A549 (cell line): ENCODE measurements around the gene RFESD. TPM values are rescaled to one million over a fixed set of nuclear protein-coding genes. Genes with fewer than 3 reads are reported as not detected.

Experiments used
- ATAC-seq, 2 experiments: fragments of 200-7000 bp in 1 of 2; fragments of >200 bp in 1 of 2; cut with Nextera tagmentation in 1 of 2; cut with Tn5 transposase in 1 of 2; 3 replicates each; pipeline versions ENCODE4 v1.8.0 to v1.9.1; 2018 to 2020; ENCODE audit warnings: mild to moderate bottlenecking in 1 of 2, moderate library complexity in 1 of 2
- CTCF ChIA-PET: fragments of 300-600 bp; sonication (Branson Sonifier 250); formaldehyde crosslinking; extraction: SDS; loops from one replicate; lab custom pipeline; 2021; ENCODE audit warnings: antibody characterized with exemption, inconsistent platforms; lab: Yijun Ruan, JAX
- POLR2A ChIA-PET: fragments of 350-600 bp; formaldehyde crosslinking; extraction: SDS; loops from one replicate; lab custom pipeline; 2021; ENCODE audit warnings: antibody characterized with exemption, inconsistent platforms; lab: Yijun Ruan, JAX
- DNase-seq, 2 experiments: peaks; one replicate each; pipeline versions ENCODE4 v3.0.0 to v3.0.0-alpha.2; 2011 to 2016; ENCODE audit warnings: low read depth in 1 of 2, low spot score in 1 of 2
- FAIRE-seq: peaks from 2 replicates; lab custom pipeline; 2011; peaks lifted over from hg19 to GRCh38; lab: Jason Lieb, UNC
- H3K27ac ChIP-seq, 2 experiments: fragments of >200 bp; sonication (Bioruptor Twin); formaldehyde crosslinking; 3 replicates each; pipeline ENCODE4 v1.5.1; 2016 to 2017
- H3K4me1 ChIP-seq: fragments of >200 bp; sonication (Bioruptor Twin); formaldehyde crosslinking; 3 replicates; pipeline ENCODE4 v1.6.1; 2016
- H3K4me2 ChIP-seq: fragments of >200 bp; sonication (Bioruptor Twin); formaldehyde crosslinking; 3 replicates; pipeline ENCODE4 v1.6.1; 2016
- H3K4me3 ChIP-seq: fragments of >200 bp; sonication (Bioruptor Twin); formaldehyde crosslinking; 3 replicates; pipeline ENCODE4 v1.5.1; 2016
- H3K9me3 ChIP-seq: fragments of >200 bp; sonication (Bioruptor Twin); formaldehyde crosslinking; 3 replicates; pipeline ENCODE4 v1.6.1; 2016
- CBX8 ChIP-seq: fragments of 200-600 bp; sonication (generic); IDR thresholded peaks from 2 replicates; pipeline ENCODE4 v1.6.1; 2016
- CEBPB ChIP-seq, 2 experiments: fragments of >200 bp in 1 of 2; sonication (Bioruptor Twin) in 1 of 2; formaldehyde crosslinking in 1 of 2; IDR thresholded peaks; 2 replicates each; pipeline ENCODE4 v1.6.1; 2012 to 2016
- EHF ChIP-seq: fragments of 250-450 bp; sonication (Bioruptor Pico); IDR thresholded peaks from 2 replicates; pipeline ENCODE4 v1.5.0; 2020; ENCODE audit warnings: mild to moderate bottlenecking
- EP300 ChIP-seq, 2 experiments: fragments of >200 bp; sonication (Bioruptor Twin); formaldehyde crosslinking; IDR thresholded peaks; 2 replicates in 1 of 2; 3 replicates in 1 of 2; pipeline ENCODE4 v1.6.1; 2016 to 2017
- ESRRA ChIP-seq: fragments of 150-350 bp; IDR thresholded peaks from 2 replicates; pipeline ENCODE4 v1.6.1; 2014; ENCODE audit warnings: mild to moderate bottlenecking, low read length, borderline replicate concordance
- FOSB ChIP-seq: fragments of 250-450 bp; sonication (Bioruptor Pico); IDR thresholded peaks from 2 replicates; pipeline ENCODE4 v1.5.0; 2020; ENCODE audit warnings: mild to moderate bottlenecking, moderate library complexity
- KDM1A ChIP-seq: fragments of 200-600 bp; sonication (generic); IDR thresholded peaks from 2 replicates; pipeline ENCODE4 v1.6.1; 2016; ENCODE audit warnings: low read depth, mild to moderate bottlenecking
- MAFK ChIP-seq: fragments of 450-650 bp; IDR thresholded peaks from 2 replicates; pipeline ENCODE4 v1.6.1; 2014; ENCODE audit not compliant: partially characterized antibody
- NFE2L2 ChIP-seq: fragments of 150-350 bp; conservative IDR thresholded peaks from 2 replicates; pipeline ENCODE4 v1.6.1; 2014; ENCODE audit warnings: low read length
- RCOR1 ChIP-seq: fragments of 150-350 bp; IDR thresholded peaks from 2 replicates; pipeline ENCODE4 v1.6.1; 2014; ENCODE audit warnings: antibody characterized with exemption, low read length, low read depth
- RNF2 ChIP-seq: fragments of 200-600 bp; sonication (generic); IDR thresholded peaks from 2 replicates; pipeline ENCODE4 v1.6.1; 2016; ENCODE audit warnings: low read depth, mild to moderate bottlenecking, antibody characterized with exemption, moderate library complexity, borderline replicate concordance
- TFCP2L1 ChIP-seq: fragments of 250-450 bp; sonication (Bioruptor Pico); IDR thresholded peaks from 2 replicates; pipeline ENCODE4 v1.5.0; 2021; ENCODE audit warnings: mild to moderate bottlenecking
- TP53 ChIP-seq: fragments of 250-450 bp; sonication (Bioruptor Pico); IDR thresholded peaks from 2 replicates; pipeline ENCODE4 v1.5.0; 2021; ENCODE audit warnings: mild to moderate bottlenecking, moderate library complexity
- ZFP36 ChIP-seq: fragments of 450-650 bp; IDR thresholded peaks from 2 replicates; pipeline ENCODE4 v1.6.1; 2014; ENCODE audit warnings: borderline replicate concordance; ENCODE audit not compliant: partially characterized antibody
- WGBS: methylation state at CpG from one replicate; pipeline ENCODE4 v1.1.6; 2017; ENCODE audit errors: missing lambda C conversion rate; 5-methylcytosine and 5-hydroxymethylcytosine counted together
- polyA plus RNA-seq, 4 experiments: library from polyadenylated mRNA; depleted of rRNA in 3 of 4; stranded (reverse); fragments of >200 nt; fragmentation: RNase III in 1 of 4; extraction: RNeasy Plus Mini Kit Qiagen cat#74134 plus additional on column Dnase treatment in 1 of 4; gene quantifications; 2 replicates in 3 of 4; 3 replicates in 1 of 4; pipeline ENCODE4 v1.2.3, GENCODE V29; 2011 to 2017
- TF ChIP-seq, protein P1 (sequence below): fragments of 250-450 bp; sonication (Bioruptor Pico); IDR thresholded peaks from 2 replicates; pipeline ENCODE4 v1.5.0; 2021; ENCODE audit warnings: mild to moderate bottlenecking, moderate library complexity, borderline replicate concordance
- TF ChIP-seq, protein P2 (sequence below): fragments of >200 bp; sonication (Bioruptor Twin); formaldehyde crosslinking; IDR thresholded peaks from 3 replicates; pipeline ENCODE4 v1.5.1; 2016
- TF ChIP-seq, protein P3 (sequence below): fragments of 250-450 bp; sonication (Bioruptor Pico); IDR thresholded peaks from 2 replicates; pipeline ENCODE4 v1.5.0; 2020; ENCODE audit warnings: low read depth, mild to moderate bottlenecking, moderate library complexity

The RFESD gene
- polyA plus RNA-seq, 2 of the 4 experiments (the other 2 are of a cell fraction): 1.6 to 5.4 TPM

DNA sequence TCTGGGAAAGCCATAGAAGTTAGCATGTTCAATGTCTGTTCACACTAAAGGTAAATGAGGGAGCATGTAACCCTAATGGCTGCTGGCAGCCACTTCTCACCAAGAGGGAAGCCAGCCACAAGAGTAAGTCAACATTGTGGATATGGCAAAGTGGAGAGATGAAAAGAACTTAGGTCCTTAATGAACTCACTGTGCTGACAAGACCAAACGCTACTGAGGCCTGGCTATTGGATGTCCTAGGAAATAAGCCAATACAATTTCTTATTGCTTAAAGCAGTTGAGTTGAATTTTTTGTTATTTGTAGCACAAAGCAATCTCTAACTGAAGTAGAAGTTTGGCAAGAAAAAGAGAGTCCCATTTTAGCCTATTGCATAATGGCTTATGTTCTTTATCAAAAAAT is 19.9 kb upstream of the RFESD start:
- no peak overlapping the region for H3K27ac ChIP-seq
- no peaks in the 10 kb centered on the region for H3K9me3 ChIP-seq
- FAIRE-seq (no peak), ATAC-seq (no peak), DNase-seq (no peak)
- H3K4me3 ChIP-seq: no peak overlapping the region
- POLR2A ChIA-PET: no interaction called here
- peaks cover 9% of the 10 kb centered on the region; the same call in 2 of the 3 replicates for H3K4me1 ChIP-seq
- TF ChIP-seq NFE2L2 (no peak), CBX8 (no peak)
- WGBS: 85% methylated on average over 1 of the region's 1 CpG
- H3K4me2 ChIP-seq: no peak overlapping the region
- CTCF ChIA-PET: no interaction called here

DNA sequence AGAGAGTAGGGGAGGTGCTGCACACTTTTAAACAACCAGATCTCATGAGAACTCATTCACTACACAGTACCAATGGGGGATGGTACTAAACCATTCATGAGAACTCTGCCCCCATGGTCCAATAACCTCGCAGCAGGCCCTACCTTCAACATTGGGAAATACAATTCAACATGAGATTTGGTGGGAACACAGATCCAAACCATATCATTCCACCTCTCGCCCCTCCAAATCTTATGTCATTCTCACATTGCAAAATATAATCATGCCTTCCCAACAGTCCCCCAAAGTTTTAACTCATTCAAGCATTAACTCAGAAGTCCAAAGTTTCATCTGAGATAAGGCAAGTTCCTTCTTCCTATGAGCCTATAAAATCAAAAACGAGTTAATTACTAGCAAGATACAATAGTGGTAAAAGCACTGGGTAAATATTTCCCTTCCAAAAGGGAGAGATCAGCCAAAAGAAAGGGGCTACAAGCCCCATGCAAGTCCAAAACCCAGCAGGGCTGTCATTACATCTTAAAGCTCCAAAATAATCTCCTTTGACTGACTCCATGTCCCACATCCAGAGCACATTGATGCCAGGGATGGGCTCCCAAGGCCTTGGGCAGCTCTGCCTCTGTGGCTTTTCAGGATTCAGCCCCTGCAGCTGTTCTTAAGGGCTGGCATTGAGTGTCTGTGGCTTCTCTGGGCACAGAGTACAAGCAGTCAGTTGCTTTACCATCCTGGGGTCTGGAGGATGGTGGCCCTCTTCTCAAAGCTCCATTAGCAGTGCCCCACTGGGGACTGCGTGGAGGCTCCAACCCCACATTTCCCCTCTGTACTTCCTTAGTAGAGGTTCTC is 18.4 kb upstream of the RFESD start:
- POLR2A ChIA-PET: no interaction called here
- Histone ChIP-seq H3K27ac (no peak overlapping the region), H3K4me2 (no peak overlapping the region), H3K4me3 (no peak overlapping the region), H3K4me1 (peaks cover 14% of the 10 kb centered on the region; the same call in 2 of the 3 replicates), H3K9me3 (no peaks in the 10 kb centered on the region)
- 48% methylated on average over 4 of the region's 4 CpGs for WGBS
- TF ChIP-seq MAFK (no peak), RNF2 (no peak), NFE2L2 (no peak), TP53 (CRISPR knock-in tag) (no peak)
- no peak for FAIRE-seq
- no peak for DNase-seq
- ATAC-seq: no peak
- CTCF ChIA-PET: no interaction called here

DNA sequence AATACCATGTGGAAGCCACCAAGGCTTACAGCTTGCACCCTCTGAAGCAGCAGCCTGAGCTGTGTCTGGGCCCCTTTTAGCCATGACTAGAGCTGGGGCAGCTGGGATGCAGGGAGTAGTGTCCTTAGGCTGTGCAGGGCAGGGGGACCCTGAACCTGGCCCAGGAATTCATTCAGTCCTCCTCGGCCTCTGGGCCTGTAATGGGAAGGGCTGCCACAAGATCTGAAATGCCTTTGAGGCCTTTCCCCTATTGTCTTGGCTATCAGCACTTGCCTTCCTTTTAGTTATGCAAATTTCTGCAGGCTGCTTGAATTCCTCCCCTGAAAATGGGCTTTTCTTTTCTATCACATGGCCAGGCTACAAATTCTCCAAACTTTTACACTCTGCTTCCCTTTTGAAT is 17.6 kb upstream of the RFESD start:
- Histone ChIP-seq H3K4me2 (no peak overlapping the region), H3K4me3 (no peak overlapping the region), H3K4me1 (peaks cover 14% of the 10 kb centered on the region; the same call in 2 of the 3 replicates), H3K9me3 (no peaks in the 10 kb centered on the region), H3K27ac (no peak overlapping the region)
- ATAC-seq: no peak
- POLR2A ChIA-PET: no interaction called here
- WGBS: 59% methylated on average over 1 of the region's 1 CpG
- no peak for DNase-seq
- CTCF ChIA-PET: interaction anchor here (0.7 kb wide), 1 partner anchor 35 kb away, joined by 3 read pairs; no protein-coding TSS in a partner anchor
- no peak for FAIRE-seq
- TF ChIP-seq EHF (CRISPR knock-in tag) (no peak), RCOR1 (no peak), CEBPB (IDR thresholded peaks at IDR 0.05) (no peak), NFE2L2 (no peak), FOSB (CRISPR knock-in tag) (no peak), EP300 (IDR thresholded peaks at IDR 0.05) (no peak), ZFP36 (no peak), KDM1A (no peak), ESRRA (no peak), TFCP2L1 (CRISPR knock-in tag) (no peak)
- TF ChIP-seq, protein P1, sequence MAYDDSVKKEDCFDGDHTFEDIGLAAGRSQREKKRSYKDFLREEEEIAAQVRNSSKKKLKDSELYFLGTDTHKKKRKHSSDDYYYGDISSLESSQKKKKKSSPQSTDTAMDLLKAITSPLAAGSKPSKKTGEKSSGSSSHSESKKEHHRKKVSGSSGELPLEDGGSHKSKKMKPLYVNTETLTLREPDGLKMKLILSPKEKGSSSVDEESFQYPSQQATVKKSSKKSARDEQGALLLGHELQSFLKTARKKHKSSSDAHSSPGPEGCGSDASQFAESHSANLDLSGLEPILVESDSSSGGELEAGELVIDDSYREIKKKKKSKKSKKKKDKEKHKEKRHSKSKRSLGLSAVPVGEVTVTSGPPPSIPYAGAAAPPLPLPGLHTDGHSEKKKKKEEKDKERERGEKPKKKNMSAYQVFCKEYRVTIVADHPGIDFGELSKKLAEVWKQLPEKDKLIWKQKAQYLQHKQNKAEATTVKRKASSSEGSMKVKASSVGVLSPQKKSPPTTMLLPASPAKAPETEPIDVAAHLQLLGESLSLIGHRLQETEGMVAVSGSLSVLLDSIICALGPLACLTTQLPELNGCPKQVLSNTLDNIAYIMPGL (CRISPR knock-in tag): no peak
- TF ChIP-seq, protein P2, sequence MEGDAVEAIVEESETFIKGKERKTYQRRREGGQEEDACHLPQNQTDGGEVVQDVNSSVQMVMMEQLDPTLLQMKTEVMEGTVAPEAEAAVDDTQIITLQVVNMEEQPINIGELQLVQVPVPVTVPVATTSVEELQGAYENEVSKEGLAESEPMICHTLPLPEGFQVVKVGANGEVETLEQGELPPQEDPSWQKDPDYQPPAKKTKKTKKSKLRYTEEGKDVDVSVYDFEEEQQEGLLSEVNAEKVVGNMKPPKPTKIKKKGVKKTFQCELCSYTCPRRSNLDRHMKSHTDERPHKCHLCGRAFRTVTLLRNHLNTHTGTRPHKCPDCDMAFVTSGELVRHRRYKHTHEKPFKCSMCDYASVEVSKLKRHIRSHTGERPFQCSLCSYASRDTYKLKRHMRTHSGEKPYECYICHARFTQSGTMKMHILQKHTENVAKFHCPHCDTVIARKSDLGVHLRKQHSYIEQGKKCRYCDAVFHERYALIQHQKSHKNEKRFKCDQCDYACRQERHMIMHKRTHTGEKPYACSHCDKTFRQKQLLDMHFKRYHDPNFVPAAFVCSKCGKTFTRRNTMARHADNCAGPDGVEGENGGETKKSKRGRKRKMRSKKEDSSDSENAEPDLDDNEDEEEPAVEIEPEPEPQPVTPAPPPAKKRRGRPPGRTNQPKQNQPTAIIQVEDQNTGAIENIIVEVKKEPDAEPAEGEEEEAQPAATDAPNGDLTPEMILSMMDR: no peak
- TF ChIP-seq, protein P3, sequence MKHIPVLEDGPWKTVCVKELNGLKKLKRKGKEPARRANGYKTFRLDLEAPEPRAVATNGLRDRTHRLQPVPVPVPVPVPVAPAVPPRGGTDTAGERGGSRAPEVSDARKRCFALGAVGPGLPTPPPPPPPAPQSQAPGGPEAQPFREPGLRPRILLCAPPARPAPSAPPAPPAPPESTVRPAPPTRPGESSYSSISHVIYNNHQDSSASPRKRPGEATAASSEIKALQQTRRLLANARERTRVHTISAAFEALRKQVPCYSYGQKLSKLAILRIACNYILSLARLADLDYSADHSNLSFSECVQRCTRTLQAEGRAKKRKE (CRISPR knock-in tag): no peak
- TF ChIP-seq, all 56 proteins: peak for 0
